Measurements from ENCODE around the gene KCNH1.

DNA sequence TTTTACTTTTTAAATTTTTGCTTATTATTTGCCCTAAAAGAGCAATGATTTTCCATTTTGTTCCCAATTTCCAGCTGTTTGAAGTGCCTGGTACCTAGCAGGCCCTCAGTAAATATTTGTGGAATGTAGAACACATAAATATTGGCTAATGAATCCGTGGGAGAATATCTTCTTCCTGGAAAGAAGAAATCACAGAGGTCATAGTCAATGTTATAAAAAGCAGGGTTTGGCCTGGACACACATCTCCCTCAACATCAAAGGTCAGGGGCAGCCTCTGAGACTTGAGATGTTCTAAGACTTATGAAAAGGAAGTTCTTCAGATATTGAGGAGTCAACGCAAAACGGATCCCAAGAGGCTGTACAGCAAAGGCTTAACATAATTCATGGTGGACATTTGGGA, 447.1 kb downstream of the KCNH1 start:
- TF ChIP-seq EZH2phosphoT487 (IDR thresholded peaks at IDR 0.05; ENCODE audit: insufficient read depth, low read depth): no peak
- no peak for TF ChIP-seq EZH2 (IDR thresholded peaks at IDR 0.05; ENCODE audit: insufficient read depth, poor library complexity, severe bottlenecking)

Data from GM23248 (cell line).